Stimulated activated CD4-positive, alpha-beta T cell treated with anti-CD3 and anti-CD28 coated beads, Interleukin-2, amount 100 ng/mL, for 24 hours (primary cell): ENCODE results near the gene PSMG3.

Experiments used
- DNase-seq, 2 donors: peaks; one replicate each; pipeline ENCODE4 v3.0.0-alpha.2; 2020

The PSMG3 gene

GRCh38 chr7:1578513-1578912 lies 8.7 kb upstream of the PSMG3 start:
- DNase-seq: no peak

GRCh38 chr7:1576521-1577253 lies 6.9 kb upstream of the PSMG3 start:
- no peak for DNase-seq

DNA sequence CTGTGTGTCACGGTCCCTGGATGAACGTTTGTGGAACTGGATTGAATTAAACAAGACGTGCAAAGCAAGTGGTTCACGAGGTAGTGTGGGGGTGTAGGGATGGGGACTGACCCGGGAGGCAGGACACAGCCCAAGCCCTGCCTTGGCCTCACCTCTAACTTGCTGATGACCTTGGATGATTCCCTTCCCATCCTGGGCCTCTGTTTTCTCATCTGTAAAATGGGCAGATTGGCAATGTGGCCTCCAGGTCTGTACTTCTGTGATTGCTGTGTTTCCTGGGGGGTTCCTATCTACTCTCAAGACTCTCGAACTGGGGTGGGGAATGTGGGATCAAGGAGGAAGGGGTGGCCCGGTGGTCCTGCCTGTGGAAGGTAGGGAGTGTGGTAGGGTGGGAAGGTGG lies 6.0 kb upstream of the PSMG3 start:
- DNase-seq: no peak

DNA sequence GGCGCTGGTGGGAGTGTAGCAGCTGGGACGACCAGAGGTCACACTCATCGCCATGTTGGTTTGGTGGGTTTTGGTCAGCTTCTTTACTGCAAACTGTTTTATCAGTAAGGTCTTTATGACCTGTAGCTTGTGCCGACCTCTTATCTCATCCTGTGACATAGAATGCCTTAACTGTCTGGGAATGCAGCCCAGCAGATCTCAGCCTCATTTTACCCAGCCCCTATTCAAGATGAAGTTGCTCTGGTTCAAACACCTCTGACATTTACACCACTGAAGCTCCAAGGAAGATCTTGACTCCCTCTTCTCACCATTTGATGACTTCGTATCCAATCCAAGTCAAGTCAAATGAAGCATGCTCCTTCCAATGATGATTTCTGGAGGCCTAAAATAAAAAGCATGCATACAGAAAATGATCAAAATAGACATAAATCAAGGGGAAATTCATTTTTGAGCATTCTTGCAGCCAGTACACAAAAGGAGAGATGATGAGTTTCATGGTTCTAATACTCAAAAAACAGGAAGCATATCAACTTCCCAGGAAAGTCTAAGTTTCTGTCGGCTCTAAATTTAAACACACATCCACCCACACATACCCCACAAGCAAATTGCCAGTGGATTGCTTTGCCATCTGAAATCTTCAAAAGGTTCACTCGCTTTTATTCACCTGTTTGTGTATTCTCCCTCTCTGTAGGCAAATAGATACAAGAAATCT lies 2.4 kb upstream of the PSMG3 start:
- no peak for DNase-seq

- DNase-seq: no peak
These were observed 396 bp downstream of the PSMG3 start for GRCh38 chr7:1569440-1569832.

DNA sequence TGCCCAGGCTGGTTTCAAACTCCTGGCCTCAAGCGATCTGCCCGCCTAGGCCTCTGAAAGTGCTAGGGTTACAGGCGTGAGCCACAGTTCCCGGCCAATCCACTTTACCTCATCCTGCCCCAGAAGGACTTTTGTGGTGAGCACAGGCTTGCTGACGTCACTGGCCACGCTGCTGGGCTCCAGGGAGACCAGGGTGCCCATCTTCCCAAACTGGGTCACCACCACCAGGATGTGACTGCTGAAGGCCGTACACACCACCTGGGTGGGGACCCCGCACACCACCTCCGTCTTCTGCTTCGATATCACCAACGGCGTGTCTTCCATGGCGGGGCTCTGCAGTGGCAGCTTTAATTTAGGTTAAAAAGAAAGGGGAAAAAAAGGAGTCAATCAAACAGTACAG lies 816 bp downstream of the PSMG3 start:
- DNase-seq: peak; percentile 32 to 53

GRCh38 chr7:1567896-1568510 lies 1.8 kb downstream of the PSMG3 start:
- DNase-seq: no peak

GRCh38 chr7:1567049-1567771 lies 2.6 kb downstream of the PSMG3 start:
- no peak for DNase-seq

DNA sequence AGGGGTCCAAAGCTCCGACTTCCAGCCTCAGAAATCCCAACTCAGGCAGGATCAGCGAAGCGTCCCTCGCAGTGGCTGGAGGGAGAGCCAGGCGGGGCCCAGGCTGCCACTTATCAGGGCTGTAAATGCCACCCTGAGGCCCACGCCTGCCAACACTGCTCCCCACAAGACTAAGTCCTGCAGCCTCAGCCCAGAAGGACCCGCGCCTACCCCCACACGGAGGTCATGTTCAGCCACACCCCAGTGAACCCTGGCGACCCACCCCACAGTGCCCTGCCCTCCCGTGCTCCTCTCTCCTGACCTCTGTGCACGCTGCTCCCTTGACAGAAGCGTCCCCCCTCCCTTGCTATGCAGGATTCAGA lies 3.2 kb downstream of the PSMG3 start:
- no peak for DNase-seq

GRCh38 chr7:1564603-1565022 lies 5.2 kb downstream of the PSMG3 start:
- DNase-seq: no peak

DNA sequence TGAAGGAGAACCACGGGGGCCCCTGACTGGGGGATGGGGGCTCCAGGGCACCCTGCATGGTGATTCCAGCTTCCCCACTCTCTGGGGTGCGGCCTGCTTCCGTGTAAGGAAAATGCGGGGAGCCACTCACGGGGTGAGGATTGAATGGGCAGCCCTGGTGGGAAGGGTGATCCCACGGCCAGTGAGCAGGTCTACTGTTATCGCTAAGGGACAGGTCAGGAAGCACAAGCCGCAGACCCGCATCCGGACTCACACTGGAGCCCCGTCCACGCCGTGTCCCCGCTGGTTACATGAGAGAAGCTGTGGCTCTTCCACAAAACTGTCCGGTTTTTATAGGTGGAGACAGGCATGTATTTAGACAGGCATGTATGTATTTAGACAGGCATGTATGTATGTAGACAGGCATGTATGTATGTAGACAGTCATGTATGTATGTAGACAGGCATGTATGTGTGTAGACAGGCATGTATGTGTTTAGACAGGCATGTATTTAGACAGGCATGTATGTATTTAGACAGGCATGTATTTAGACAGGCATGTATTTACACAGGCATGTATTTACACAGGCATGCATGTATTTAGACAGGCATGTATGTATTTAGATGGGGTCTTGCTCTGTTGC lies 5.7 kb downstream of the PSMG3 start:
- no peak for DNase-seq

DNA sequence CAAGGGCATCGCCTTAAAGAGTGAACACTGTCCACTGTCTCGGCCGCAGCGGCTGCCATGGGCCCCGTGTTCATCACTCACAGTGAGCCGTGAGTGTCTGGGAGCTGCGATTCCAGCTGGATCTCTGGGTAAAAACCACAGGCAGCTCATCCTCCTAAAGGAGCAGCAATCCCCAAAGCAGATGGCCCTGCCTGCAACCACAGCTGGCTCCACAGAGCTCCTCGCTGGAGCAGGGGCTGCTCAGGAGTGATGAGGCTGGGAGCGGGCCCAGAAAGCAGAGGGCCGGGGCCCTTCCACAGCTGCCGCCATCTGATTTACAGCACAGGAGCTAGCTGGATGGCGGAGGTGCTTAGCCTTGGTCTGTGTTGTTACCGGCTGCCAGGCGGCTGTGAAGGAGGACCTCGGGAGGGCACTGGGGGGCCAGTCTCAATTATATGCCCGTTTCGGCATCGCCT lies 7.2 kb downstream of the PSMG3 start:
- no peak for DNase-seq

DNA sequence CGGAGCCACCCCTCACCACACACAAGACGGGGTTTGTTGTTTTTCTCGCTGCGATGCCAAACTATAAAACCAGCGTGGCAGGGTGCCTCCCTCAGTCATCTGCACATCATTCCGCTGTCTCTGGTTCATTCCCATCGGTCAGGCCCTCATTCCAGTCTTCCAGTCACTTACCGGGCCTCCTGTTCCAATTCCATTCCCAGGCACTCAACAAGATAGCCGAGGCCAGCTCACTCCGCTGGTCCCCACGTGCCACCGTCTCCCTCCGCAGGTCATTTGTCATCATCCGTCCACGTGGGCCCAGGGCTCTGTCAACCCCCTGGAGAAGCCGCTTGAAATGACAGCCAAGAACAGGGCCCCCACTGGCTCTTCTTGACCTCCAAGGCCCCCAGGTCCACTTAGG lies 7.7 kb downstream of the PSMG3 start:
- DNase-seq: no peak

DNA sequence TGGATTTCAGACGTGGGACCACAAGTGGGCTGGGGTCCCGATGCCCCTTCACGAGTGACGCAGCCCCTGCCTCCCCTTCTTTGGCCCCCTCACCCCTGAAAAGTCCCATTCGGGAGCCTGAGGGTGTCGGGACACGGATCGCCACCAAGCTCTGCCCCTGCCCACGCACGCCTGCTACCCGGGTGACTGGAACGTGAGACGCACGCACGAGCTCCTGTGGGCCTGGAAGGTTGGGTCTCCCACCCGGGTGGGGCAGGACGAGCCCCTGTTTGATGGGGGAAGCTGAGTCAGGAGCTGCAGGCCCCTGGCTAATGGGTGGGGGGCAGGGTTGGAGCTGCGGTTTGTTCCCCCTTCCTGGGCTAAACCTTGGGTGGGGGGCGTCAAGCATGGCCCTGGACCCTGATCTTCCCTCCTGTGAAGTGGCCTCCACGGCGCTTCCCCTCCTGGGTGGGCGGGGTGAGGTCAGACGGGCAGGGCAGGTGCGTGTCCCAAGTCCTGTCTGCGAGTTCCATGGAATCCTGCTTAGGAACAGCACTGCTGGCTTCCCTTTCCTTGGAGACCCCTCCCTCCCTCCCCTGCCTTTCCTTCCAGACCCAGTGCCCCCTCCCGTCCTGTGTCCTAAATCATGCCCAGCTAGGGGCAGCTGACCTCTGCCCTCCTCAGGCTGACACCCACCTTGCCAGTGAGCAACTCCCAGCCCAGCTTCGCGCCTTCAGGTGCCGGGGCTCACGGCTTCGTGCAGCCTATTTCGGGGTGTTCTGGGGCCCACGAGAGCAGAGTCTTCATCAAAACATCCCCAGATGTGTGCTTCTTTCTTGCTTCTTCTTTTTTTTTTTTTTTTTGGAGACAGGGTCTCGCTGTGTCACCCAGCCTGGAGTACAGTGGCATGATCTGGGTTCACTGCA lies 8.5 kb downstream of the PSMG3 start:
- no peak for DNase-seq

GRCh38 chr7:1560620-1561031 lies 9.2 kb downstream of the PSMG3 start:
- no peak for DNase-seq

DNA sequence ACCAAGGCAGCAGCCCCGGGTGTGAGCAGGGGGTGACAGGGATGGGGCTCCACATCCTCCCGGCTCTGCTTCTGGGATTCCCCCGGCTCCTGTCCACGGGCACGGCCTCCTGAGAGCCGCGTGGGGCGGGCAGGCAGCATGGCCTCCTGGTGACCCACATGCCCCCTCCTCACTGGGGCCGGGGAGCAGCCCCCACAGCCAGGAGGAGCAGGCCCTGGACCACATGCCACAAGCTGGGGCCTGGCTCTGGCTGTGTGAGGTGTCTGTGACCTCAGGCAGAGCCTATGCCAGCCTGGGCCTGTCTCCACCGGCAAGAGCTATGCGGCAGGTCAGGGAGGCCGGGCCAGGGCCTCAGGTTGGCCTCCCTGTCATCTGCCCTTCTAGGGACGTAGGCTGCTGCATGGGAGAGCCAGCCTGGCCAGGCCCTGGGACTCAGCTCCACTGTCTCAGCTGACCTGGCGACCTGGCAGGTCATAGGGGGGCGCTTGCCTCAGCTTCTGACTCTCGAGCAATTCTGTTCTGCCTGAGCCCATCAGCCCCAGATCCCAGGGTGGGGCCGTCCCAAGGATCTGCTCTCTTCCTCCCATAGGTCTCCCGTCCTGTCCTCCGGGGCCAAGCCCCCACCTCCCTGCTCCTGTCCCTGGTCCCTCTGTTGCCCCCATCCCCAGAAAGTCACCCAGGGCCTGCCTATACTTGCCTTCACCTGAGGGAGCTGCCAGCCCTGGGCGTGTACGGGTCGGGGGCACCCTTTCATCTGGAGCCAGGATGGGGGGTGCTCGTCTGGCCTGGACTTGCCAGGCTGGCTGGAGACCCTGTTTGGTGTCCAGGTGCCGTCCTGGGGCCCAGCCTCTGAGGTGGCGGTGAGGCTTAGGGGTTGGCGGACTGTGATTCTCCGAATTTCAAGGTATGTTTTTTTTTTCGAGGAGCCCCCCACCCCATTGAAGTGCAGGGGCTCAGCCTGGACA lies 9.9 kb downstream of the PSMG3 start:
- no peak for DNase-seq

GRCh38 chr7:1558841-1559625 lies 10.8 kb downstream of the PSMG3 start:
- no peak for DNase-seq

GRCh38 chr7:1558181-1558811 lies 11.5 kb downstream of the PSMG3 start:
- DNase-seq: no peak

DNA sequence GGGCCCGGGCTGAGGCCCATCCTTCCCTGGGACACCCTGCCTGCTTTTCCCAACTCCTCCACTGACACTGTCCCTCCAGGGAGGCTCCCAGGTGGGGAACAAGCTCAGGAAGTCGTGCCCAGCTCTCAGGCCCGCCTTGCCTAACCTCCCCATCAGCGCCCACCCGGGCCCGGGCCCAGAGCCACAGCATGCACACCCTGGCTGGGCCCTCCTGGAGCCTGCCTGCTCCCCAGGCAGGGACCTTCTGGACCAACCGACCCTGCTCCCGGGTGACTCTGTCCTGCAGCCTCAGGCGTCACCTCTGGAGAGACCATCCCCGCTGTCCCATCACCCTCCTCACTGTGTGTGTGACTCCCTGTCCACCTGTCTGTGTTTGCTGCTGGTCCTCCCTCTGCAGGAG lies 12.1 kb downstream of the PSMG3 start:
- no peak for DNase-seq
